Measurements from ENCODE around the gene PIBF1.

GRCh38 chr13:72745260-72745659 lies 36.7 kb upstream of the PIBF1 start:
- no peak for TF ChIP-seq CTCF (IDR thresholded peaks at IDR 0.05)
- no peak for TF ChIP-seq POLR2A (IDR thresholded peaks at IDR 0.05)
- no peak for TF ChIP-seq EP300 (IDR thresholded peaks at IDR 0.05)
- TF ChIP-seq POLR2AphosphoS5 (IDR thresholded peaks at IDR 0.05), result no peak
